ENCODE measurements around the gene REM2.

DNA sequence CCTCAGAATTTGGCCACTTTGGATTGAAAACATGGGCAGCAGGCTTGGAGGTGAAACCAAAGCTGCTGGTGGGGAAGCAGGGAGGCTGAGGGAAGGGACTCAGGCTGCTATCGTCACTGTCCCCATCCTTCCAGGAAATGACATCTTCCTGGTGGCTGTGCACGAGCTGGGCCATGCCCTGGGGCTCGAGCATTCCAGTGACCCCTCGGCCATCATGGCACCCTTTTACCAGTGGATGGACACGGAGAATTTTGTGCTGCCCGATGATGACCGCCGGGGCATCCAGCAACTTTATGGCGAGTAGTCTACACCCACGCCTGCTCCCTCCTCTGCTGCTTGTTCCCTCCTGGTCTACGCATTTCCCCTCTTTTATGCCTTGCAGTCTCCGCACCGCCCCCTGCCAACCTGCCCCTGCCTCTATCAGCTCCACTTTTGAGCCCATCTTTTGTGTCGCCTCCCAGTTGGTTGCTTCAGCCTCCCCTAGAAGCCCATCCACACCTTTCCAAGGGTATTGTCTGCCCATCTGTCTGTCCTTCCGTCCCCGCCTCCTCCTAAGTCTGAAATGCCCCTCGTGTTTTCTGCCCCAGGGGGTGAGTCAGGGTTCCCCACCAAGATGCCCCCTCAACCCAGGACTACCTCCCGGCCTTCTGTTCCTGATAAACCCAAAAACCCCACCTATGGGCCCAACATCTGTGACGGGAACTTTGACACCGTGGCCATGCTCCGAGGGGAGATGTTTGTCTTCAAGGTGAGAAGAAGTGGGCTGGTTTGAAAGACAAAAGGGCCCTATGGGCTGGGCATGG, 39.7 kb upstream of the REM2 start:
- TF ChIP-seq, protein P1, sequence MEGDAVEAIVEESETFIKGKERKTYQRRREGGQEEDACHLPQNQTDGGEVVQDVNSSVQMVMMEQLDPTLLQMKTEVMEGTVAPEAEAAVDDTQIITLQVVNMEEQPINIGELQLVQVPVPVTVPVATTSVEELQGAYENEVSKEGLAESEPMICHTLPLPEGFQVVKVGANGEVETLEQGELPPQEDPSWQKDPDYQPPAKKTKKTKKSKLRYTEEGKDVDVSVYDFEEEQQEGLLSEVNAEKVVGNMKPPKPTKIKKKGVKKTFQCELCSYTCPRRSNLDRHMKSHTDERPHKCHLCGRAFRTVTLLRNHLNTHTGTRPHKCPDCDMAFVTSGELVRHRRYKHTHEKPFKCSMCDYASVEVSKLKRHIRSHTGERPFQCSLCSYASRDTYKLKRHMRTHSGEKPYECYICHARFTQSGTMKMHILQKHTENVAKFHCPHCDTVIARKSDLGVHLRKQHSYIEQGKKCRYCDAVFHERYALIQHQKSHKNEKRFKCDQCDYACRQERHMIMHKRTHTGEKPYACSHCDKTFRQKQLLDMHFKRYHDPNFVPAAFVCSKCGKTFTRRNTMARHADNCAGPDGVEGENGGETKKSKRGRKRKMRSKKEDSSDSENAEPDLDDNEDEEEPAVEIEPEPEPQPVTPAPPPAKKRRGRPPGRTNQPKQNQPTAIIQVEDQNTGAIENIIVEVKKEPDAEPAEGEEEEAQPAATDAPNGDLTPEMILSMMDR (conservative IDR thresholded peaks at IDR 0.05 in 1 of 2, IDR thresholded peaks at IDR 0.05 in 1 of 2; ENCODE audit: extremely low read depth in 1 of 2, insufficient read depth in 1 of 2, low read depth in 1 of 2, low read length in 2 of 2) = no peak
- TF ChIP-seq EZH2 (IDR thresholded peaks at IDR 0.05; ENCODE audit: borderline replicate concordance, low read length) = no peak

Measured in mammary epithelial cell (primary cell).